ENCODE measurements around the gene ABCA2.

ABCA2 gene

GRCh38 chr9:137000177-137000930 lies 27.7 kb downstream of the ABCA2 start:
- in situ Hi-C loops (cut with MboI; ENCODE audit: low sequenced_read_pairs): no loop called here

- in situ Hi-C loops (cut with MboI; ENCODE audit: low sequenced_read_pairs): no loop called here
These were observed 30.2 kb downstream of the ABCA2 start for GRCh38 chr9:136997830-136998234.

- in situ Hi-C loops (cut with MboI; ENCODE audit: low sequenced_read_pairs): no loop called here
These were observed 30.7 kb downstream of the ABCA2 start for GRCh38 chr9:136997371-136997770.

- in situ Hi-C loops (cut with MboI; ENCODE audit: low sequenced_read_pairs): no loop called here
These were observed 31.4 kb downstream of the ABCA2 start, which contains the start of gene CLIC3 for GRCh38 chr9:136996361-136997292. Gene CLIC3, minus strand, starts transcription at chr9:136996568. Its CDS starts 25 bp downstream, at chr9:136996543.

- in situ Hi-C loops (cut with MboI; ENCODE audit: low sequenced_read_pairs): no loop called here
These were observed 32.2 kb downstream of the ABCA2 start for GRCh38 chr9:136995772-136996311.

- in situ Hi-C loops (cut with MboI; ENCODE audit: low sequenced_read_pairs): no loop called here
These were observed 32.7 kb downstream of the ABCA2 start for GRCh38 chr9:136995362-136995761.

- in situ Hi-C loops (cut with MboI; ENCODE audit: low sequenced_read_pairs): no loop called here
These were observed 33.2 kb downstream of the ABCA2 start for GRCh38 chr9:136994888-136995230.

- in situ Hi-C loops (cut with MboI; ENCODE audit: low sequenced_read_pairs): no loop called here
These were observed 33.7 kb downstream of the ABCA2 start for GRCh38 chr9:136994180-136994887.

GRCh38 chr9:136992819-136993369 lies 35.1 kb downstream of the ABCA2 start:
- in situ Hi-C loops (cut with MboI; ENCODE audit: low sequenced_read_pairs): no loop called here

- in situ Hi-C loops (cut with MboI; ENCODE audit: low sequenced_read_pairs): no loop called here
These were observed 35.8 kb downstream of the ABCA2 start, which contains the start of gene PAXX for GRCh38 chr9:136991993-136992818. Gene PAXX, plus strand, starts transcription at chr9:136992422. Its CDS starts 22 bp downstream, at chr9:136992444.

GRCh38 chr9:136990242-136990911 lies 37.7 kb downstream of the ABCA2 start:
- in situ Hi-C loops (cut with MboI; ENCODE audit: low sequenced_read_pairs): no loop called here

- in situ Hi-C loops (cut with MboI; ENCODE audit: low sequenced_read_pairs): no loop called here
These were observed 39.2 kb downstream of the ABCA2 start for GRCh38 chr9:136988872-136989271.

GRCh38 chr9:136985853-136986252 lies 42.2 kb downstream of the ABCA2 start:
- in situ Hi-C loops (cut with MboI; ENCODE audit: low sequenced_read_pairs): no loop called here

- in situ Hi-C loops (cut with MboI; ENCODE audit: low sequenced_read_pairs): no loop called here
These were observed 42.9 kb downstream of the ABCA2 start for GRCh38 chr9:136985027-136985602.

- in situ Hi-C loops (cut with MboI; ENCODE audit: low sequenced_read_pairs): no loop called here
These were observed 43.5 kb downstream of the ABCA2 start for GRCh38 chr9:136984464-136985026.

GRCh38 chr9:136983656-136984314 lies 44.3 kb downstream of the ABCA2 start:
- in situ Hi-C loops (cut with MboI; ENCODE audit: low sequenced_read_pairs): no loop called here

GRCh38 chr9:136983167-136983566 lies 44.9 kb downstream of the ABCA2 start:
- in situ Hi-C loops (cut with MboI; ENCODE audit: low sequenced_read_pairs): no loop called here

Measured in hTERT RPE-1 (cell line).